IMR-90 (cell line): Measurements from ENCODE around the gene FAR2. TPM values are rescaled to one million over a fixed set of nuclear protein-coding genes. Genes with fewer than 3 reads are reported as not detected.

Experiments used
- ATAC-seq: fragments of 200-7000 bp; cut with Tn5 transposase; 2 replicates; pipeline ENCODE4 v1.9.1; 2020; ENCODE audit warnings: low read depth, mild to moderate bottlenecking, moderate library complexity
- BruUV-seq: library from RNA; stranded (reverse); fragments of 400-500 nt; replicated peaks from 2 replicates; lab custom pipeline; 2021; lab: Mats Ljungman, UMichigan
- CTCF ChIA-PET: fragments of 300-600 bp; formaldehyde crosslinking; extraction: SDS; loops from one replicate; lab custom pipeline; 2021; ENCODE audit warnings: antibody characterized with exemption; lab: Yijun Ruan, JAX
- POLR2A ChIA-PET: fragments of 300-600 bp; sonication (Branson Sonifier 250); formaldehyde crosslinking; loops from one replicate; lab custom pipeline; 2022; ENCODE audit warnings: antibody characterized with exemption; ENCODE audit not compliant: unreplicated experiment; lab: Charles Lee
- DNase-seq: peaks from one replicate; pipeline ENCODE4 v3.0.0; 2013
- H2AFZ ChIP-seq: replicated peaks from 2 replicates; pipeline ENCODE3; 2013; ENCODE audit warnings: low read length, mild to moderate bottlenecking; ENCODE audit not compliant: poor library complexity
- H2AK5ac ChIP-seq: 2 replicates; pipeline ENCODE4 v1.6.1; 2013; ENCODE audit warnings: low read depth, low read length, inconsistent platforms
- H2AK9ac ChIP-seq: replicated peaks from 2 replicates; pipeline ENCODE3; 2013; ENCODE audit warnings: mild to moderate bottlenecking, low read depth, low read length, moderate library complexity; ENCODE audit not compliant: poor library complexity
- H2BK120ac ChIP-seq: 2 replicates; pipeline ENCODE4 v1.6.1; 2013; ENCODE audit warnings: low read depth, low read length, inconsistent platforms
- H2BK15ac ChIP-seq: 3 replicates; pipeline ENCODE4 v1.6.1; 2013; ENCODE audit warnings: low read depth, low read length, inconsistent platforms
- H2BK20ac ChIP-seq: 2 replicates; pipeline ENCODE4 v1.6.1; 2013; ENCODE audit warnings: low read depth, mild to moderate bottlenecking, inconsistent platforms, low read length, moderate library complexity
- H2BK5ac ChIP-seq: 2 replicates; pipeline ENCODE4 v1.6.1; 2013; ENCODE audit warnings: mild to moderate bottlenecking, low read depth, low read length, inconsistent platforms; ENCODE audit not compliant: poor library complexity, severe bottlenecking
- H3K14ac ChIP-seq: replicated peaks from 2 replicates; pipeline ENCODE4 v1.6.1; 2013; ENCODE audit warnings: low read depth, low read length, inconsistent platforms
- H3K18ac ChIP-seq: 2 replicates; pipeline ENCODE4 v1.6.1; 2013; ENCODE audit warnings: low read depth, low read length, control low read depth
- H3K23ac ChIP-seq: 2 replicates; pipeline ENCODE4 v1.6.1; 2013; ENCODE audit warnings: low read depth, low read length, inconsistent platforms
- H3K27ac ChIP-seq: 2 replicates; pipeline ENCODE4 v1.5.1; 2013; ENCODE audit warnings: mild to moderate bottlenecking, control low read depth, low read length; ENCODE audit not compliant: insufficient read depth
- H3K27me3 ChIP-seq: 2 replicates; pipeline ENCODE4 v1.6.1; 2013; ENCODE audit warnings: low read length; ENCODE audit not compliant: control insufficient read depth, insufficient read depth
- H3K36me3 ChIP-seq: 2 replicates; pipeline ENCODE4 v1.6.1; 2013; ENCODE audit warnings: low read length, mixed read lengths; ENCODE audit not compliant: control insufficient read depth, insufficient read depth
- H3K4ac ChIP-seq: 2 replicates; pipeline ENCODE4 v1.6.1; 2013; ENCODE audit warnings: low read depth, low read length, inconsistent platforms
- H3K4me1 ChIP-seq: 2 replicates; pipeline ENCODE4 v1.6.1; 2013; ENCODE audit warnings: low read length, mixed read lengths; ENCODE audit not compliant: control insufficient read depth, insufficient read depth
- H3K4me2 ChIP-seq: 2 replicates; pipeline ENCODE4 v1.6.1; 2013; ENCODE audit warnings: low read depth, mild to moderate bottlenecking, control low read depth, low read length, moderate library complexity
- H3K4me3 ChIP-seq: 2 replicates; pipeline ENCODE4 v1.5.1; 2013; ENCODE audit warnings: low read depth, mild to moderate bottlenecking, control low read depth, low read length, moderate library complexity; ENCODE audit not compliant: insufficient read depth
- H3K56ac ChIP-seq: 2 replicates; pipeline ENCODE4 v1.6.1; 2013; ENCODE audit warnings: low read length, inconsistent platforms; ENCODE audit not compliant: insufficient read depth; ENCODE audit errors: extremely low read depth
- H3K79me1 ChIP-seq, 2 experiments: 2 replicates each; pipeline ENCODE4 v1.6.1; 2013; ENCODE audit warnings: low read length in 2 of 2, inconsistent platforms in 1 of 2, low read depth in 1 of 2
- H3K9ac ChIP-seq: 2 replicates; pipeline ENCODE4 v1.6.1; 2013; ENCODE audit warnings: low read depth, low read length, control low read depth
- H3K9me1 ChIP-seq: 2 replicates; pipeline ENCODE4 v1.6.1; 2013; ENCODE audit warnings: low read length, inconsistent platforms; ENCODE audit not compliant: insufficient read depth
- H3K9me3 ChIP-seq: 2 replicates; pipeline ENCODE4 v1.6.1; 2013; ENCODE audit warnings: low read length; ENCODE audit not compliant: control insufficient read depth, insufficient read depth
- H4K20me1 ChIP-seq: 2 replicates; pipeline ENCODE4 v1.6.1; 2013; ENCODE audit warnings: low read length, inconsistent platforms; ENCODE audit not compliant: insufficient read depth
- H4K5ac ChIP-seq: 2 replicates; pipeline ENCODE4 v1.6.1; 2013; ENCODE audit warnings: mild to moderate bottlenecking, low read depth, low read length, control low read depth
- H4K8ac ChIP-seq, 2 experiments: 2 replicates each; pipeline ENCODE4 v1.6.1; 2013; ENCODE audit warnings: low read depth in 2 of 2, low read length in 2 of 2, control low read depth in 1 of 2, inconsistent platforms in 1 of 2
- H4K91ac ChIP-seq: 2 replicates; pipeline ENCODE4 v1.6.1; 2013; ENCODE audit warnings: low read depth, low read length, inconsistent platforms; ENCODE audit not compliant: insufficient read depth
- BHLHE40 ChIP-seq: fragments of 150-350 bp; IDR thresholded peaks from 2 replicates; pipeline ENCODE4 v1.6.1; 2016; ENCODE audit warnings: mild to moderate bottlenecking, low read depth, low read length
- CEBPB ChIP-seq: IDR thresholded peaks from 2 replicates; pipeline ENCODE4 v1.6.1; 2012; ENCODE audit warnings: low read depth, low read length, improper control_type of control experiment
- CHD1 ChIP-seq: IDR thresholded peaks from 2 replicates; pipeline ENCODE4 v1.6.1; 2012; ENCODE audit warnings: low read depth, low read length, improper control_type of control experiment
- ELK1 ChIP-seq: fragments of 150-350 bp; IDR thresholded peaks from 2 replicates; pipeline ENCODE4 v1.6.1; 2016; ENCODE audit warnings: low read depth, mild to moderate bottlenecking, low read length, moderate library complexity, borderline replicate concordance
- FOS ChIP-seq: fragments of 150-350 bp; IDR thresholded peaks from 2 replicates; pipeline ENCODE4 v1.6.1; 2016; ENCODE audit warnings: low read depth, low read length
- MAFK ChIP-seq: IDR thresholded peaks from 2 replicates; pipeline ENCODE4 v1.6.1; 2012; ENCODE audit warnings: low read depth, low read length, improper control_type of control experiment
- MAZ ChIP-seq: IDR thresholded peaks from 2 replicates; pipeline ENCODE4 v1.6.1; 2012; ENCODE audit warnings: low read depth, mild to moderate bottlenecking, low read length, improper control_type of control experiment, moderate library complexity, borderline replicate concordance
- MXI1 ChIP-seq: IDR thresholded peaks from 2 replicates; pipeline ENCODE4 v1.6.1; 2012; ENCODE audit warnings: low read depth, mild to moderate bottlenecking, low read length, moderate library complexity, borderline replicate concordance
- NFE2L2 ChIP-seq: fragments of 150-350 bp; IDR thresholded peaks from 2 replicates; pipeline ENCODE4 v1.6.1; 2016; ENCODE audit warnings: low read depth, mild to moderate bottlenecking, low read length
- POLR2A ChIP-seq: IDR thresholded peaks from 2 replicates; pipeline ENCODE4 v1.6.1; 2012; ENCODE audit warnings: mild to moderate bottlenecking, low read depth, low read length
- RAD21 ChIP-seq: IDR thresholded peaks from 2 replicates; pipeline ENCODE4 v1.6.1; 2012; ENCODE audit warnings: low read length, improper control_type of control experiment
- RCOR1 ChIP-seq: IDR thresholded peaks from 2 replicates; pipeline ENCODE4 v1.6.1; 2012; ENCODE audit warnings: mild to moderate bottlenecking, low read length, improper control_type of control experiment; ENCODE audit not compliant: insufficient replicate concordance
- RFX5 ChIP-seq: IDR thresholded peaks from 2 replicates; pipeline ENCODE4 v1.8.0; 2012; ENCODE audit warnings: low read depth, mild to moderate bottlenecking, low read length, moderate library complexity
- SMC3 ChIP-seq: fragments of 150-350 bp; IDR thresholded peaks from 2 replicates; pipeline ENCODE4 v1.6.1; 2016; ENCODE audit warnings: low read depth, mild to moderate bottlenecking, antibody characterized with exemption, low read length, moderate library complexity
- WGBS, 2 experiments: methylation state at CpG; one replicate each; pipeline versions ENCODE4 v1.1.5 to v1.1.7; 2013; ENCODE audit warnings: missing lambda C conversion rate in 2 of 2; ENCODE audit not compliant: insufficient read length in 1 of 2; ENCODE audit errors: extremely low coverage in 2 of 2; 5-methylcytosine and 5-hydroxymethylcytosine counted together
- dilution Hi-C: fragments of 300-500 bp; cut with HindIII; formaldehyde crosslinking; loops from one replicate; pipeline ENCODE4 v1.14.3; 2018; ENCODE audit warnings: low sequenced_read_pairs; ENCODE audit not compliant: unreplicated experiment
- in situ Hi-C: fragments of 300-500 bp; cut with MboI; formaldehyde crosslinking; loops from 3 replicates; pipeline ENCODE4 v1.14.3; 2019; ENCODE audit warnings: low sequenced_read_pairs, inconsistent platforms, mixed read lengths
- intact Hi-C: fragments of 100-400 bp; cut with micrococcal nuclease; formaldehyde crosslinking; loops from 2 replicates; pipeline ENCODE4 v1.10.0; 2022
- polyA plus RNA-seq, 3 experiments: library from polyadenylated mRNA; depleted of rRNA; stranded (reverse); fragments of >200 nt; gene quantifications; 2 replicates each; pipeline ENCODE4 v1.2.3, GENCODE V29; 2012; ENCODE audit warnings: low replicate concordance in 1 of 3
- total RNA-seq: library from RNA; depleted of rRNA; stranded (reverse); fragments of >200 nt; gene quantifications from 2 replicates; pipeline ENCODE4 v1.2.3, GENCODE V29; 2012
- TF ChIP-seq, protein P1 (sequence below): conservative IDR thresholded peaks from 2 replicates; pipeline ENCODE4 v1.5.1; 2012; ENCODE audit warnings: mild to moderate bottlenecking, low read depth, low read length, improper control_type of control experiment
- TF ChIP-seq, protein P2 (sequence below): fragments of 150-350 bp; IDR thresholded peaks from 2 replicates; pipeline ENCODE4 v1.6.1; 2017; ENCODE audit warnings: mild to moderate bottlenecking, antibody characterized with exemption, low read length, low read depth

The FAR2 gene
- total and polyA plus RNA-seq, 2 of the 4 experiments (the other 2 are of a cell fraction) = 1.1 to 2.0 TPM

- Histone ChIP-seq H3K14ac (no peak overlapping the region), H4K5ac (no peak overlapping the region), H2BK120ac (no peak overlapping the region), H3K4me2 (no peak overlapping the region), H3K9ac (no peak overlapping the region), H3K27me3 (no peaks in the 10 kb centered on the region), H3K4me3 (no peak overlapping the region), H2AFZ (no peak overlapping the region), H3K79me1 (no peaks in the 10 kb centered on the region), H3K9me3 (no peaks in the 10 kb centered on the region), H2BK15ac (no peak overlapping the region), H2AK5ac (no peak overlapping the region), H2BK20ac (no peak overlapping the region), H3K9me1 (no peaks in the 10 kb centered on the region; the same call in 1 of the 2 replicates), H2BK5ac (no peak overlapping the region), H3K56ac (no peak overlapping the region), H4K20me1 (no peaks in the 10 kb centered on the region), H3K36me3 (no peaks in the 10 kb centered on the region), H3K27ac (no peak overlapping the region), H3K18ac (no peak overlapping the region), H3K23ac (no peak overlapping the region), H3K4me1 (peaks cover 6% of the 10 kb centered on the region), H4K91ac (no peak overlapping the region), H2AK9ac (no peak overlapping the region), H4K8ac (no peak overlapping the region), H3K4ac (no peak overlapping the region)
- dilution Hi-C loops (no loop called here), intact Hi-C loops (no loop called here), in situ Hi-C loops (no loop called here)
- POLR2A ChIA-PET = no interaction called here
- TF ChIP-seq RAD21 (no peak), FOS (no peak), POLR2A (no peak), NFE2L2 (no peak), MXI1 (no peak), BHLHE40 (no peak), CHD1 (no peak), RFX5 (no peak), CEBPB (no peak), MAZ (no peak), RCOR1 (no peak), ELK1 (no peak), SMC3 (no peak), MAFK (no peak)
- TF ChIP-seq, protein P1, sequence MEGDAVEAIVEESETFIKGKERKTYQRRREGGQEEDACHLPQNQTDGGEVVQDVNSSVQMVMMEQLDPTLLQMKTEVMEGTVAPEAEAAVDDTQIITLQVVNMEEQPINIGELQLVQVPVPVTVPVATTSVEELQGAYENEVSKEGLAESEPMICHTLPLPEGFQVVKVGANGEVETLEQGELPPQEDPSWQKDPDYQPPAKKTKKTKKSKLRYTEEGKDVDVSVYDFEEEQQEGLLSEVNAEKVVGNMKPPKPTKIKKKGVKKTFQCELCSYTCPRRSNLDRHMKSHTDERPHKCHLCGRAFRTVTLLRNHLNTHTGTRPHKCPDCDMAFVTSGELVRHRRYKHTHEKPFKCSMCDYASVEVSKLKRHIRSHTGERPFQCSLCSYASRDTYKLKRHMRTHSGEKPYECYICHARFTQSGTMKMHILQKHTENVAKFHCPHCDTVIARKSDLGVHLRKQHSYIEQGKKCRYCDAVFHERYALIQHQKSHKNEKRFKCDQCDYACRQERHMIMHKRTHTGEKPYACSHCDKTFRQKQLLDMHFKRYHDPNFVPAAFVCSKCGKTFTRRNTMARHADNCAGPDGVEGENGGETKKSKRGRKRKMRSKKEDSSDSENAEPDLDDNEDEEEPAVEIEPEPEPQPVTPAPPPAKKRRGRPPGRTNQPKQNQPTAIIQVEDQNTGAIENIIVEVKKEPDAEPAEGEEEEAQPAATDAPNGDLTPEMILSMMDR = no peak
- TF ChIP-seq, protein P2, sequence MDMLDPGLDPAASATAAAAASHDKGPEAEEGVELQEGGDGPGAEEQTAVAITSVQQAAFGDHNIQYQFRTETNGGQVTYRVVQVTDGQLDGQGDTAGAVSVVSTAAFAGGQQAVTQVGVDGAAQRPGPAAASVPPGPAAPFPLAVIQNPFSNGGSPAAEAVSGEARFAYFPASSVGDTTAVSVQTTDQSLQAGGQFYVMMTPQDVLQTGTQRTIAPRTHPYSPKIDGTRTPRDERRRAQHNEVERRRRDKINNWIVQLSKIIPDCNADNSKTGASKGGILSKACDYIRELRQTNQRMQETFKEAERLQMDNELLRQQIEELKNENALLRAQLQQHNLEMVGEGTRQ = no peak
- no peak for DNase-seq
- WGBS, 2 experiments = 50% methylated on average over 2 of the region's 3 CpGs; no CpG with 5 or more reads in 1 of the 2 experiments
- no peak for ATAC-seq
- CTCF ChIA-PET = interaction anchor here (1.3 kb wide), 1 partner anchor 14 kb away, joined by 4 read pairs; no protein-coding TSS in a partner anchor
- BruUV-seq = no TSS peak
Observed at GRCh38 chr12:29244159-29244765, 95.2 kb downstream of the FAR2 start.
